Mesendoderm (in vitro differentiated cells): Measurements from ENCODE around the gene PRKCA.

Source experiments
- DNase-seq: peaks from one replicate; pipeline ENCODE4 v3.0.0; 2013
- H2AK5ac ChIP-seq: 2 replicates; pipeline ENCODE4 v1.6.1; 2013; ENCODE audit warnings: low read length, inconsistent platforms
- H2BK120ac ChIP-seq: 2 replicates; pipeline ENCODE4 v1.6.1; 2013; ENCODE audit warnings: low read depth, mild to moderate bottlenecking, low read length, moderate library complexity, mixed read lengths
- H2BK15ac ChIP-seq: replicated peaks from 2 replicates; pipeline ENCODE4 v1.6.1; 2013; ENCODE audit warnings: low read depth, mild to moderate bottlenecking, moderate library complexity
- H2BK5ac ChIP-seq: 2 replicates; pipeline ENCODE4 v1.6.1; 2013; ENCODE audit warnings: low read length, inconsistent platforms
- H3K18ac ChIP-seq: 2 replicates; pipeline ENCODE4 v1.6.1; 2013; ENCODE audit warnings: mild to moderate bottlenecking, low read length, mixed read lengths
- H3K23ac ChIP-seq: one replicate; pipeline ENCODE4 v1.6.1; 2013; ENCODE audit warnings: low read length
- H3K27ac ChIP-seq: 2 replicates; pipeline ENCODE4 v1.5.1; 2013; ENCODE audit warnings: low read depth, mild to moderate bottlenecking, inconsistent platforms, low read length, moderate library complexity
- H3K27me3 ChIP-seq: 2 replicates; pipeline ENCODE4 v1.6.1; 2013; ENCODE audit warnings: low read length, control low read depth, mild to moderate bottlenecking, inconsistent platforms; ENCODE audit not compliant: insufficient read depth, poor library complexity
- H3K36me3 ChIP-seq: 2 replicates; pipeline ENCODE4 v1.6.1; 2013; ENCODE audit warnings: low read length, inconsistent platforms; ENCODE audit not compliant: control insufficient read depth, insufficient read depth
- H3K4ac ChIP-seq: one replicate; pipeline ENCODE4 v1.6.1; 2013; ENCODE audit warnings: low read depth, mild to moderate bottlenecking, low read length, moderate library complexity
- H3K4me1 ChIP-seq: 2 replicates; pipeline ENCODE4 v1.6.1; 2013; ENCODE audit warnings: low read depth, low read length, inconsistent platforms; ENCODE audit not compliant: control insufficient read depth
- H3K4me2 ChIP-seq: 2 replicates; pipeline ENCODE4 v1.6.1; 2013; ENCODE audit warnings: low read length
- H3K4me3 ChIP-seq: 2 replicates; pipeline ENCODE4 v1.5.1; 2013; ENCODE audit warnings: mild to moderate bottlenecking, low read length
- H3K56ac ChIP-seq: one replicate; pipeline ENCODE4 v1.6.1; 2013; ENCODE audit warnings: low read length
- H3K79me1 ChIP-seq: 2 replicates; pipeline ENCODE4 v1.6.1; 2013; ENCODE audit warnings: low read length, inconsistent platforms
- H3K79me2 ChIP-seq: 2 replicates; pipeline ENCODE4 v1.6.1; 2013; ENCODE audit warnings: mild to moderate bottlenecking, low read length; ENCODE audit not compliant: control insufficient read depth, insufficient read depth
- H3K9ac ChIP-seq: 2 replicates; pipeline ENCODE4 v1.6.1; 2013; ENCODE audit warnings: low read length, inconsistent platforms
- H4K5ac ChIP-seq: one replicate; pipeline ENCODE4 v1.6.1; 2013; ENCODE audit warnings: low read length
- H4K8ac ChIP-seq: one replicate; pipeline ENCODE4 v1.6.1; 2013; ENCODE audit warnings: low read depth, mild to moderate bottlenecking, control low read depth, low read length, moderate library complexity
- WGBS: extraction: QIAGEN DNeasy Blood & Tissue Kit; methylation state at CpG from one replicate; pipeline ENCODE4 v1.1.7; 2013; ENCODE audit warnings: low lambda C conversion rate, missing lambda C conversion rate; ENCODE audit not compliant: insufficient coverage; ENCODE audit errors: extremely low coverage; 5-methylcytosine and 5-hydroxymethylcytosine counted together

Gene PRKCA

DNA sequence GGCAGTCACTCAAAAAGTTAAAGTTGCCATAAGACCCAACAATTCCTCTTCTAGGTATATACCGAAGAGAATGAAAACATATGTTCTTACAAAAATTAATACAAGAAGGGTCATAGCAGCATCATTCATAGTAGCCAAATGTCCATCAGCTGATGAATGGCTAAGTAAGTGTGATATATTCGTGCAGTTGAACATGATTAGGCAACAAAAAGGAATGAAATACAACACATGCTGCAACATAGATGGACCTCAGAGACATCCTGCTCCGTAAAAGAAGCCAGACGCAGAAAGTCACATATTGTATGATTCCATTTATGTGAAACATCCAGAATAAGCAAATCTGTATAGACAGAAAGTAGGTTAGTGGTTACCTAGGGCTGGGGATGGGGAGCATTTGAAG is 303.1 kb downstream of the PRKCA start:
- H3K79me1 ChIP-seq = no peaks in the 10 kb centered on the region
- no peak overlapping the region for H3K4me3 ChIP-seq
- no peak overlapping the region for H3K56ac ChIP-seq
- DNase-seq = no peak
- no peaks in the 10 kb centered on the region for H3K79me2 ChIP-seq
- H3K9ac ChIP-seq = no peak overlapping the region
- no peak overlapping the region for H3K4me2 ChIP-seq
- no peak overlapping the region for H2BK5ac ChIP-seq
- H3K36me3 ChIP-seq = no peaks in the 10 kb centered on the region
- H3K4ac ChIP-seq = no peak overlapping the region
- H3K27me3 ChIP-seq = no peaks in the 10 kb centered on the region
- H2BK15ac ChIP-seq = no peak overlapping the region
- H2BK120ac ChIP-seq = no peak overlapping the region
- H4K5ac ChIP-seq = no peak overlapping the region
- no peak overlapping the region for H3K18ac ChIP-seq
- H3K27ac ChIP-seq = no peak overlapping the region
- no peak overlapping the region for H4K8ac ChIP-seq
- H3K23ac ChIP-seq = no peak overlapping the region
- H3K4me1 ChIP-seq = no peaks in the 10 kb centered on the region
- no CpG with 5 or more reads among the region's 4 CpGs for WGBS
- H2AK5ac ChIP-seq = no peak overlapping the region

DNA sequence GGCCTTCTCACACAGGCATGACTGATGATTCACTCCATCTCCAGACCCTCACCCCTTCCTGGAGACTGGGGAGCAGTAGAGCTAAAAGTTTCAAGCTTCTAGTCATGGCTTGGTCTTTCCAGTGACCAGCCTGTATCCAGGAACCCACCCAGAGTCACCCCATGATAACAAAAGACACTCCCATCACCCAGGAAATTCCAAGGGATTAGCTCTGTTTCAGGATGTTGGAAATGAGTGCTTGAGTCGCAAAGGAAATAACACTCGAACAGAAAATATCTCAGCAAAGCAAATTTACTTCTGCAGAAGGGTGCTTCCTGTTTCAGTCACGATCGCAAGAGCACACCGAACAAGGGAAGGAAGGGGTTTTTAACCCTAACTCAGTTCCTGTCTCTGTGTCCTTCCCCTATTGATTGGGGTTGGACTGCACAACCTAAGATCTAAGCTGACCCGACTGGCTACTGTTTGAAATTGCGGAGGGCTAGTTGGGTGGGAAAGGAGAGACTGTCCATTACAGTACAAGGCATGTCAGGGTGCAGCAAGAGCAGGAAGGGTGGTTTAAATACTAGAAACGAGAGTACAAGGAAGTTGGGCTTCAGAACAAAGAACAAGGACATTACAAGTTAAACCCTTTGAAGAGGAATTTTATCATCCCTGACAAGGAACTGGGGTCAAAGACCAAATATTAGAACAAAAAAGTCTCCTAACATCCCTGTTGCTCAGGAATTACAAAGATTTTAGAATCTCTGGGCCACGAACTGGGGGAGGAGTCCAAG is 308.1 kb downstream of the PRKCA start:
- Histone ChIP-seq H4K5ac (no peak overlapping the region), H3K56ac (no peak overlapping the region), H3K79me1 (no peaks in the 10 kb centered on the region), H2AK5ac (no peak overlapping the region), H3K4me3 (no peak overlapping the region), H3K27me3 (no peaks in the 10 kb centered on the region), H3K9ac (no peak overlapping the region), H3K27ac (no peak overlapping the region), H3K4me2 (no peak overlapping the region), H2BK120ac (no peak overlapping the region), H4K8ac (no peak overlapping the region), H3K36me3 (no peaks in the 10 kb centered on the region), H3K23ac (no peak overlapping the region), H3K79me2 (no peaks in the 10 kb centered on the region), H2BK15ac (no peak overlapping the region), H3K4ac (no peak overlapping the region), H3K18ac (no peak overlapping the region), H2BK5ac (no peak overlapping the region), H3K4me1 (no peaks in the 10 kb centered on the region)
- DNase-seq = no peak
- no CpG with 5 or more reads among the region's 9 CpGs for WGBS

DNA sequence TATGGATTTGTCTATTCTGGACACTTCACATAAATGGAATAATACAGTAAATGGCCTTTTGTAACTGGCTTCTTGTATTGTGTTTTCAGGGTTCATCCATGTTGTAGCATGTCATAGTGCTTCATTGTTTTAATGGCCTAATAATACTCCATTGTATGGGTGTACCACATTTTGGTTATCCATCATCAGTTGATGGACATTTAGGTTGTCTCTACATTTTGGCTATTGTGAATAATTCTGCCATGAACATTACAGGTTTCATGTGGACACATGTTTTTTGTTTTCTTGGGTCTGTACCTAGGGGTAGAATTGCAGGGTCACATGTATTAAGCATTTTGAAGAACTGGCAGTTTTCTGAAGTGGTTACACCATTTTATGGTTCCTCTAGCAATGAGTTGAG is 309.0 kb downstream of the PRKCA start:
- Histone ChIP-seq H3K36me3 (no peaks in the 10 kb centered on the region), H2BK15ac (no peak overlapping the region), H3K9ac (no peak overlapping the region), H2BK120ac (no peak overlapping the region), H3K4ac (no peak overlapping the region), H3K56ac (no peak overlapping the region), H3K27ac (no peak overlapping the region), H3K79me1 (no peaks in the 10 kb centered on the region), H3K4me2 (no peak overlapping the region), H2BK5ac (no peak overlapping the region), H3K4me1 (no peaks in the 10 kb centered on the region), H2AK5ac (no peak overlapping the region), H3K4me3 (no peak overlapping the region), H3K27me3 (no peaks in the 10 kb centered on the region), H4K5ac (no peak overlapping the region), H3K23ac (no peak overlapping the region), H4K8ac (no peak overlapping the region), H3K18ac (no peak overlapping the region), H3K79me2 (no peaks in the 10 kb centered on the region)
- no peak for DNase-seq

DNA sequence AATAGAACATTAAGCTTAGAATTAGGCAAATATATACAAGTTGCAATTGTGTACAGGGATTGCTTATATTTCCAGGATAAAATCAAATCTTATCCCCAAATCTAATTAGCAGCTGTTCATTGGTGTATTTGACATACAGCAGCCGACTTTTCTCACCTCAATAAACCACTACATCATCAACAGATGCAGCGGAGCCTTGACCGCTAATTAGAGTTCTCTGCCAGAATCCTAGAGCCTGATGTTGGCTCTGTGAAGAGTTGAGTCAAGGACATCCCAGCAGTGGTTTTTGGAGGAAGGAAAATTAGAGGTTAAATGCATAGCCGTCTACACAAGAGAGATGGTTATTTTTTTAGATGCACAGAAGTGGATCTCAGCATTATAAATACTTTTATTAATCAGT is 310.6 kb downstream of the PRKCA start:
- no peak for DNase-seq
- H2BK120ac ChIP-seq = no peak overlapping the region
- H3K36me3 ChIP-seq = no peaks in the 10 kb centered on the region
- H4K5ac ChIP-seq = no peak overlapping the region
- H3K18ac ChIP-seq = no peak overlapping the region
- no peak overlapping the region for H3K56ac ChIP-seq
- H3K79me2 ChIP-seq = no peaks in the 10 kb centered on the region
- no peak overlapping the region for H3K27ac ChIP-seq
- no peaks in the 10 kb centered on the region for H3K4me1 ChIP-seq
- no peak overlapping the region for H3K9ac ChIP-seq
- no peaks in the 10 kb centered on the region for H3K27me3 ChIP-seq
- no peaks in the 10 kb centered on the region for H3K79me1 ChIP-seq
- no CpG with 5 or more reads among the region's 4 CpGs for WGBS
- H2BK5ac ChIP-seq = no peak overlapping the region
- no peak overlapping the region for H4K8ac ChIP-seq
- H2AK5ac ChIP-seq = no peak overlapping the region
- no peak overlapping the region for H3K4ac ChIP-seq
- no peak overlapping the region for H3K4me3 ChIP-seq
- H2BK15ac ChIP-seq = no peak overlapping the region
- no peak overlapping the region for H3K4me2 ChIP-seq
- no peak overlapping the region for H3K23ac ChIP-seq

DNA sequence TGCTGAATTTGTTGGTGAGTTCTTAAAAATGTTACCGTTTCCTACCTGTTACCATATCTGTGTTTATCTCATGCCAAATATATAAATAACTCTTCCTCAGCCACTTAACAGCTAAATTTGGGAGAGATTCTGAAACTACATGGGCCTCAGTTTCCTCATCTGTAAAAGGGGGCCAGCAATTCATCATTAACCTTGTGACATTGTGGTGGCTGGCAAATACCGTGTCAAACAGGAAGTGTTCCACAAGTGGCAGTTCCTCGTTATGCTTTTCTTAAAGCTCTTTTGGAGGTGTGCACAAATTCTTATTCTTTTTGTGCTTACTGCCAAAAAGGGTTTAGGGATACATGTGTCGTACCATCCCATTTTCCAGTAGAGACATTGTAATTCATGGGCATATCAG is 312.1 kb downstream of the PRKCA start:
- Histone ChIP-seq H3K79me2 (no peaks in the 10 kb centered on the region), H3K9ac (no peak overlapping the region), H3K27ac (no peak overlapping the region), H4K5ac (no peak overlapping the region), H3K27me3 (no peaks in the 10 kb centered on the region), H3K23ac (no peak overlapping the region), H2BK15ac (no peak overlapping the region), H3K56ac (no peak overlapping the region), H3K18ac (no peak overlapping the region), H3K79me1 (no peaks in the 10 kb centered on the region), H2BK120ac (no peak overlapping the region), H3K36me3 (no peaks in the 10 kb centered on the region), H3K4me1 (no peaks in the 10 kb centered on the region), H2AK5ac (no peak overlapping the region), H3K4ac (no peak overlapping the region), H3K4me2 (no peak overlapping the region), H2BK5ac (no peak overlapping the region), H3K4me3 (no peak overlapping the region), H4K8ac (no peak overlapping the region)
- no peak for DNase-seq
- WGBS = no CpG with 5 or more reads among the region's 4 CpGs

DNA sequence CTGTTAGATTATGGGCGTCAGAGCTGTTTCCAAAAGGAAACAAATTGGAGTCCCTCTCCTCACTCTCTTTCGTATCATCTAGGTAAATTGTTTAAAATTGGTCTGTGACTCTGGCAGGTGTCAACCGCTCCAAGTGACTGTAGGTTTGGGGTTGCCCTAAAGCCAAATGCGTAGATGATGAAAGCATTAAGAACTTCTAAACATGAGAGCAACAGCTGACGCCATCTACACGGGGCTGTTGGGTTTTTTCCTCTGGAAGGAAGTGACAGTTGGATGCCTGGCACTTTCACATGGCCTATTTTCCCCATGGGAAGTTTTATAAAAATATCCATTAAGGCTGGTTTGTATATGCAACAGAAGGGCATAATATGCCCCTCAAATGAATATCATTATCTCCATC is 316.8 kb downstream of the PRKCA start:
- H3K9ac ChIP-seq = no peak overlapping the region
- no peak for DNase-seq
- H2AK5ac ChIP-seq = no peak overlapping the region

More for the DNA sequence above, 316.8 kb downstream of the PRKCA start:
- Histone ChIP-seq H4K8ac (no peak overlapping the region), H4K5ac (no peak overlapping the region), H3K27me3 (no peaks in the 10 kb centered on the region), H3K36me3 (no peaks in the 10 kb centered on the region), H3K56ac (no peak overlapping the region), H2BK5ac (no peak overlapping the region), H2BK15ac (no peak overlapping the region), H3K27ac (no peak overlapping the region), H3K18ac (no peak overlapping the region), H2BK120ac (no peak overlapping the region), H3K4me3 (no peak overlapping the region), H3K23ac (no peak overlapping the region), H3K4ac (no peak overlapping the region), H3K79me1 (no peaks in the 10 kb centered on the region), H3K4me2 (no peak overlapping the region), H3K4me1 (no peaks in the 10 kb centered on the region), H3K79me2 (no peaks in the 10 kb centered on the region)
- WGBS = no CpG with 5 or more reads among the region's 6 CpGs
